B cell (primary cell): Measurements from ENCODE around the gene CFAP97D2. TPM values are rescaled to one million over a fixed set of nuclear protein-coding genes. Genes with fewer than 3 reads are reported as not detected.

Source experiments
- ATAC-seq: fragments of 200-7000 bp; cut with Tn5 transposase; one replicate; pipeline ENCODE4 v1.10.0; 2021; ENCODE audit warnings: low read depth, mild to moderate bottlenecking, moderate number of reproducible peaks, moderate library complexity
- CTCF ChIA-PET: fragments of 350-600 bp; sonication (Branson Sonifier 250); formaldehyde crosslinking; loops from one replicate; lab custom pipeline; 2021; ENCODE audit warnings: antibody characterized with exemption, inconsistent platforms; lab: Charles Lee
- POLR2A ChIA-PET: fragments of 350-600 bp; sonication (Branson Sonifier 250); formaldehyde crosslinking; loops from one replicate; lab custom pipeline; 2021; ENCODE audit warnings: antibody characterized with exemption; lab: Charles Lee
- DNase-seq: peaks from one replicate; pipeline ENCODE4 v3.0.0; 2013
- H2AFZ ChIP-seq: 2 replicates; pipeline ENCODE4 v1.6.1; 2012; ENCODE audit warnings: mild to moderate bottlenecking, low read depth, low read length; ENCODE audit not compliant: insufficient read depth, poor library complexity, severe bottlenecking
- H3K27ac ChIP-seq, 2 donors: 1 replicate in 1 of 2; 2 replicates in 1 of 2; pipeline ENCODE4 v1.5.1; 2012 to 2013; ENCODE audit warnings: low read length in 2 of 2, mild to moderate bottlenecking in 2 of 2, moderate library complexity in 1 of 2
- H3K27me3 ChIP-seq, 4 experiments: fragments of 200-600 bp in 1 of 4; sonication (generic) in 1 of 4; replicated peaks in 1 of 4; 1 replicate in 2 of 4; 2 replicates in 2 of 4; pipeline versions ENCODE4 v1.6.1 to v1.7.0; 2013 to 2016; ENCODE audit warnings: low read length in 3 of 4, mild to moderate bottlenecking in 2 of 4, mixed read lengths in 1 of 4, moderate library complexity in 1 of 4; ENCODE audit not compliant: insufficient read depth in 4 of 4, control insufficient read depth in 3 of 4; ENCODE audit errors: control extremely low read depth in 1 of 4
- H3K36me3 ChIP-seq, 2 experiments: replicated peaks in 1 of 2; 1 replicate in 1 of 2; 2 replicates in 1 of 2; pipeline versions ENCODE4 v1.6.1 to v1.7.1; 2013; ENCODE audit warnings: low read length in 1 of 2; ENCODE audit not compliant: insufficient read depth in 2 of 2, control insufficient read depth in 1 of 2; ENCODE audit errors: control extremely low read depth in 1 of 2, extremely low read depth in 1 of 2
- H3K4me1 ChIP-seq, 2 donors: fragments of 200-600 bp in 1 of 2; sonication (generic) in 1 of 2; 1 replicate in 1 of 2; 2 replicates in 1 of 2; pipeline versions ENCODE4 v1.5.1 to v1.6.1; 2013 to 2017; ENCODE audit warnings: low read length in 2 of 2; ENCODE audit not compliant: control insufficient read depth in 2 of 2, insufficient read depth in 2 of 2
- H3K4me2 ChIP-seq: replicated peaks from 2 replicates; pipeline ENCODE3; 2012; ENCODE audit warnings: mild to moderate bottlenecking, low read depth, low read length; ENCODE audit not compliant: poor library complexity, severe bottlenecking
- H3K4me3 ChIP-seq, 5 experiments: fragments of 200-600 bp in 1 of 5; sonication (generic) in 1 of 5; 1 replicate in 3 of 5; 2 replicates in 2 of 5; pipeline versions ENCODE4 v1.5.1 to v1.7.0; 2011 to 2016; ENCODE audit warnings: low read length in 4 of 5, mild to moderate bottlenecking in 4 of 5, low read depth in 2 of 5, control low read depth in 1 of 5, moderate library complexity in 1 of 5; ENCODE audit not compliant: insufficient read depth in 1 of 5; ENCODE audit errors: control extremely low read depth in 1 of 5, extremely low read depth in 1 of 5
- H3K79me2 ChIP-seq: fragments of 200-600 bp; sonication (generic); one replicate; pipeline ENCODE4 v1.6.0; 2016; ENCODE audit warnings: low read length; ENCODE audit not compliant: control insufficient read depth, insufficient read depth
- H3K9ac ChIP-seq: fragments of 200-600 bp; sonication (generic); 2 replicates; pipeline ENCODE4 v1.6.1; 2017; ENCODE audit warnings: mild to moderate bottlenecking, low read length, moderate library complexity
- H3K9me3 ChIP-seq, 3 donors: one replicate each; pipeline versions ENCODE4 v1.6.1 to v1.7.1; 2013; ENCODE audit warnings: low read length in 2 of 3; ENCODE audit not compliant: control insufficient read depth in 2 of 3, insufficient read depth in 1 of 3; ENCODE audit errors: control extremely low read depth in 1 of 3
- H4K20me1 ChIP-seq: 2 replicates; pipeline ENCODE4 v1.6.0; 2012; ENCODE audit warnings: mild to moderate bottlenecking, low read length; ENCODE audit not compliant: insufficient read depth, control insufficient read depth, poor library complexity, severe bottlenecking
- H3K27ac Mint-ChIP-seq: one replicate; pipeline ENCODE4 v1.8.0; 2021; ENCODE audit warnings: mixed read lengths
- H3K27me3 Mint-ChIP-seq: one replicate; pipeline ENCODE4 v1.8.0; 2021; ENCODE audit warnings: mixed read lengths
- H3K4me1 Mint-ChIP-seq: one replicate; pipeline ENCODE4 v1.8.0; 2021; ENCODE audit warnings: mixed read lengths
- H3K4me3 Mint-ChIP-seq: one replicate; pipeline ENCODE4 v1.8.0; 2021; ENCODE audit warnings: mixed read lengths
- H3K9me3 Mint-ChIP-seq: one replicate; pipeline ENCODE4 v1.8.0; 2022; ENCODE audit warnings: mixed read lengths; ENCODE audit not compliant: insufficient read depth
- CTCF ChIP-seq: fragments of 200-600 bp; IDR thresholded peaks from one replicate; pipeline ENCODE4 v1.8.0; 2022; ENCODE audit warnings: antibody characterized with exemption, mild to moderate bottlenecking
- EZH2 ChIP-seq: IDR thresholded peaks from 2 replicates; pipeline ENCODE4 v1.6.1; 2012; ENCODE audit warnings: borderline replicate concordance, low read depth, mild to moderate bottlenecking, moderate library complexity, low read length; ENCODE audit not compliant: insufficient read depth, poor library complexity, severe bottlenecking
- WGBS: methylation state at CpG from one replicate; pipeline ENCODE4 v1.1.5; 2013; ENCODE audit warnings: missing lambda C conversion rate; ENCODE audit not compliant: insufficient coverage; 5-methylcytosine and 5-hydroxymethylcytosine counted together
- intact Hi-C: fragments of 100-400 bp; cut with micrococcal nuclease; formaldehyde crosslinking; loops from one replicate; pipeline ENCODE4 v1.10.0; 2022
- polyA plus RNA-seq: library from polyadenylated mRNA; depleted of rRNA; stranded (reverse); fragments of >200 nt; gene quantifications from 2 replicates; pipeline ENCODE4 v1.2.3, GENCODE V29; 2012
- total RNA-seq, 2 donors: library from RNA; stranded (reverse); fragments of 120-200 nt in 1 of 2; gene quantifications; 1 replicate in 1 of 2; 2 replicates in 1 of 2; pipeline versions ENCODE4 v1.2.3 to v1.2.4, GENCODE V29; 2013 to 2022

CFAP97D2 gene
- total and polyA plus RNA-seq, 2 donors (not counting 1 experiment from before 2014, with no cell fraction given) = 0.09 to 0.22 TPM

- POLR2A ChIA-PET = no interaction called here
- Histone ChIP-seq H3K36me3 (no peaks in the 10 kb centered on the region), H3K9ac (no peak overlapping the region), H3K27me3 (peaks cover 0 to 5% (median 1%) of the 10 kb centered on the region in 4 experiments), H3K9me3 (peaks cover 0 to 11% (median 0%) of the 10 kb centered on the region in 3 donors), H3K4me1 (no peaks in the 10 kb centered on the region), H3K79me2 (no peaks in the 10 kb centered on the region), H3K4me3 (no peak overlapping the region), H3K27ac (no peak overlapping the region), H2AFZ (no peak overlapping the region), H3K4me2 (no peak overlapping the region), H4K20me1 (no peaks in the 10 kb centered on the region)
- no peaks in the 10 kb centered on the region for H3K9me3 Mint-ChIP-seq
- H3K27ac Mint-ChIP-seq = no peak overlapping the region
- no CpG with 5 or more reads among the region's 4 CpGs for WGBS
- ATAC-seq (no peak), DNase-seq (no peak)
- H3K4me3 Mint-ChIP-seq = no peak overlapping the region
- H3K4me1 Mint-ChIP-seq = no peaks in the 10 kb centered on the region
- CTCF ChIA-PET = interaction anchor here (1.2 kb wide), 1 partner anchor 8 kb away, joined by 3 read pairs; no protein-coding TSS in a partner anchor
- TF ChIP-seq EZH2 = no peak
- TF ChIP-seq CTCF = no peak
- peaks cover 5% of the 10 kb centered on the region for H3K27me3 Mint-ChIP-seq
- intact Hi-C loops = no loop called here
These were observed 25.8 kb downstream of the CFAP97D2 start for GRCh38 chr13:114204894-114205293.

- H3K27me3 Mint-ChIP-seq = peaks cover 17% of the 10 kb centered on the region
- H3K4me3 Mint-ChIP-seq = no peak overlapping the region
- H3K9ac ChIP-seq = no peak overlapping the region
- ChIA-PET POLR2A (no interaction called here), CTCF (interaction anchor here (1.4 kb wide), 1 partner anchor 18 kb away, joined by 3 read pairs; no protein-coding TSS in a partner anchor)
- H3K27me3 ChIP-seq = peaks cover 0 to 13% (median 7%) of the 10 kb centered on the region in 4 experiments
- H3K4me1 Mint-ChIP-seq = peaks cover 2% of the 10 kb centered on the region
- 80% methylated on average over 1 of the region's 6 CpGs for WGBS
- TF ChIP-seq EZH2 = no peak
- TF ChIP-seq CTCF = no peak
- no peak overlapping the region for H2AFZ ChIP-seq
- H3K27ac ChIP-seq = no peak overlapping the region
- peaks cover 0 to 10% (median 0%) of the 10 kb centered on the region in 3 donors for H3K9me3 ChIP-seq
- H3K27ac Mint-ChIP-seq = no peak overlapping the region
- DNase-seq (no peak), ATAC-seq (no peak)
- no peaks in the 10 kb centered on the region for H3K9me3 Mint-ChIP-seq
- H4K20me1 ChIP-seq = no peaks in the 10 kb centered on the region
- H3K4me2 ChIP-seq = no peak overlapping the region
- H3K36me3 ChIP-seq = no peaks in the 10 kb centered on the region
- no peaks in the 10 kb centered on the region for H3K79me2 ChIP-seq
- intact Hi-C loops = no loop called here
- H3K4me3 ChIP-seq = no peak overlapping the region
- no peaks in the 10 kb centered on the region for H3K4me1 ChIP-seq
These were observed 29.1 kb downstream of the CFAP97D2 start for GRCh38 chr13:114208134-114208533.
